Measurements from ENCODE around the gene MBD3L5.
"Not testable (repeated sequence)": the region's sequence is repeated elsewhere in the genome, so short reads cannot be mapped to it uniquely, and the experiment has no call there.

The MBD3L5 gene

DNA sequence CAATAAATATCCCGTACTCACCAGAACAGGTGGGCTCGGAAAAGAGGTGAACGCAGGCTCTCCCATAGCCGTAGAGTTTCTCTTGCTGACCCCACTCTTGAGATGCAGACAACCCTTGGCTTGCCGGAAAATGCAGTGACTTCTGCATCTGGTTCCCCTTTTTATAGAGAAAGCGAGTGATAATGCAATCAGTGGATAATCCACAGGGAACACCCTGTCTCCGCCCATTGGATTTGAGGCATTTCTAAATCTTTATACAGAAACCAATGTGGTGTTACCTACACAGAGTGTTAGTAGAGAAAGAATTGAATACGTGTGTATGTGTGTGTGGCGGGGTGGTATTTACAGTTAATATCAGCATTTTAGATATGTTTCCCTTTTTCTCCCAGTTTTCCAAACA is 9.7 kb downstream of the MBD3L5 start, which contains the start of gene MBD3L4:
MBD3L4 (minus strand) TSS at position 101 of the 400 bp plus-strand sequence; CDS start at position 66, 35 bp downstream.
- not testable (repeated sequence) for H3K4me2 ChIP-seq (ENCODE audit: low read depth, low read length, poor library complexity, severe bottlenecking); H3K4me3 ChIP-seq (ENCODE audit: low read length, poor library complexity, severe bottlenecking); H3K9ac ChIP-seq (ENCODE audit: low read depth, low read length, poor library complexity, severe bottlenecking); H3K9me3 ChIP-seq (ENCODE audit: insufficient read depth, low read depth, low read length); H3K79me2 ChIP-seq (ENCODE audit: insufficient read depth, low read length); H3K4me1 ChIP-seq (ENCODE audit: insufficient read depth, low read length, poor library complexity, severe bottlenecking); H3K36me3 ChIP-seq (ENCODE audit: insufficient read depth, low read length); H3K27me3 ChIP-seq (ENCODE audit: insufficient read depth, low read length, poor library complexity, severe bottlenecking); H4K20me1 ChIP-seq (ENCODE audit: insufficient read depth, low read length, poor library complexity, severe bottlenecking); H2AFZ ChIP-seq (ENCODE audit: low read length); H3K9me2 ChIP-seq (replicated peaks; ENCODE audit: low read depth, low read length); H3F3A ChIP-seq (ENCODE audit: low read depth)

DNA sequence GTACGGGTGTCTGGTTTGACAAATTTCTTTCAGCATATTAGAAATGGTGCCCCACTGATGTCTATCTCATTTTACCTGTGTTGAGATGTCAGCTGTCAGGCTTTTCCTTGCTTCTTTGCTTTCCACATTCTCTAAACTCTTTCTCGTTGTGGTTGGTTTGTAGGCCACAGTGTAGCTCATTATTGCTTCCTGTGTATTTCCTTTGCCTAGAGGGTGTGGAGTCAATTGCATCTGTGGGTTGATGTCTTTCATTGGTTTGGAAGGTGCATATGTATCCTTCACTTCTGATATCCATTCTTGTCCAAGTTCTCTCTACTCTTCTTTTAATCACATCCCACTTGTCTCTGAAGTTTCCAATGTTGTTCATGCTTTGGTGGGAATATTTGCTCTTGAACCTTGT is 11.2 kb downstream of the MBD3L5 start:
- not testable (repeated sequence) for H4K20me1 ChIP-seq (ENCODE audit: insufficient read depth, low read length, poor library complexity, severe bottlenecking); H3K36me3 ChIP-seq (ENCODE audit: insufficient read depth, low read length); H3K4me1 ChIP-seq (ENCODE audit: insufficient read depth, low read length, poor library complexity, severe bottlenecking); H3K9me3 ChIP-seq (ENCODE audit: insufficient read depth, low read depth, low read length); H3K4me3 ChIP-seq (ENCODE audit: low read length, poor library complexity, severe bottlenecking); H3F3A ChIP-seq (ENCODE audit: low read depth); H3K79me2 ChIP-seq (ENCODE audit: insufficient read depth, low read length); H3K9ac ChIP-seq (ENCODE audit: low read depth, low read length, poor library complexity, severe bottlenecking); H3K4me2 ChIP-seq (ENCODE audit: low read depth, low read length, poor library complexity, severe bottlenecking); H2AFZ ChIP-seq (ENCODE audit: low read length); H3K9me2 ChIP-seq (replicated peaks; ENCODE audit: low read depth, low read length); H3K27me3 ChIP-seq (ENCODE audit: insufficient read depth, low read length, poor library complexity, severe bottlenecking)

DNA sequence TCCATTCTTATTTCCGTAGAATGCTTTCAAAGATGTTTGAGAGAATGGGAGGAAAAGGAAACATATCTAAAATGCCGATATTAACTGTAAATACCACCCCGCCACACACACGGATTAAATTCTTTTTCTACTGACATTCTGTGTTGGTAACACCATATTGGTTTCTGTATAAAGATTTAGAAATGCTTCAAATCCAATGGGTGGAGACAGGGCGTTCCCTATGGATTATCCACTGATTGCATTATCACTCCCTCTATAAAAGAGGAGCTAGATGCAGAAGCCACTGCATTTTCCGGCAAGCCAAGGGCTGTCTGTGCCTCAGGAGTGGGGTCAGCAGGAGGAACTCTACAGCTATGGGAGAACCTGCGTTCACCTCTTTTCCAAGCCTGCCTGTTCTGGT is 18.6 kb downstream of the MBD3L5 start, which contains the start of gene MBD3L2:
MBD3L2 (plus strand) TSS at position 301 of the 400 bp plus-strand sequence; CDS start at position 354, 53 bp downstream.
- H3K27me3 ChIP-seq (ENCODE audit: insufficient read depth, low read length, poor library complexity, severe bottlenecking); H4K20me1 ChIP-seq (ENCODE audit: insufficient read depth, low read length, poor library complexity, severe bottlenecking); H3K4me3 ChIP-seq (ENCODE audit: low read length, poor library complexity, severe bottlenecking); H2AFZ ChIP-seq (ENCODE audit: low read length); H3K4me1 ChIP-seq (ENCODE audit: insufficient read depth, low read length, poor library complexity, severe bottlenecking); H3K36me3 ChIP-seq (ENCODE audit: insufficient read depth, low read length); H3K9ac ChIP-seq (ENCODE audit: low read depth, low read length, poor library complexity, severe bottlenecking); H3K4me2 ChIP-seq (ENCODE audit: low read depth, low read length, poor library complexity, severe bottlenecking); H3K9me2 ChIP-seq (replicated peaks; ENCODE audit: low read depth, low read length); H3F3A ChIP-seq (ENCODE audit: low read depth); H3K9me3 ChIP-seq (ENCODE audit: insufficient read depth, low read depth, low read length); H3K79me2 ChIP-seq (ENCODE audit: insufficient read depth, low read length): not testable (repeated sequence)

DNA sequence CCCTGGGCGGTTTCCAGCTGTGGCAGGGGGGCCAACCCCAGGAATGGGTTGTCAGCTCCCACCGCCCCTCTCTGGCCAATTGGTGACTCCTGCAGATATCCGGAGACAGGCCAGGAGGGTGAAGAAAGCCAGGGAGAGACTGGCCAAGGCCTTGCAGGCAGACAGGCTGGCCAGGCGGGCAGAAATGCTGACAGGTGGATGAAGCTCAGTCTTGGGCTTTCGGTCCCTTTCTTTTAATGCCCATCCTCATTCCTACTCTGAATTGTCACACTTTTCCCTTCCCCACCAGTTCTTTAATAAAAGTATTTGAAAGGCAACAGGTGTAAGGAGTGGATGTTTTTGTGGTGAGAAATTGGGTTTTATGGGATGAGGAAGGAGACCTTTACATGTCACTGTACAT is 21.0 kb downstream of the MBD3L5 start:
- H3F3A ChIP-seq (ENCODE audit: low read depth); H3K4me2 ChIP-seq (ENCODE audit: low read depth, low read length, poor library complexity, severe bottlenecking); H4K20me1 ChIP-seq (ENCODE audit: insufficient read depth, low read length, poor library complexity, severe bottlenecking); H3K9ac ChIP-seq (ENCODE audit: low read depth, low read length, poor library complexity, severe bottlenecking); H3K9me3 ChIP-seq (ENCODE audit: insufficient read depth, low read depth, low read length); H3K27me3 ChIP-seq (ENCODE audit: insufficient read depth, low read length, poor library complexity, severe bottlenecking); H3K4me3 ChIP-seq (ENCODE audit: low read length, poor library complexity, severe bottlenecking); H3K36me3 ChIP-seq (ENCODE audit: insufficient read depth, low read length); H3K4me1 ChIP-seq (ENCODE audit: insufficient read depth, low read length, poor library complexity, severe bottlenecking); H3K9me2 ChIP-seq (replicated peaks; ENCODE audit: low read depth, low read length); H2AFZ ChIP-seq (ENCODE audit: low read length); H3K79me2 ChIP-seq (ENCODE audit: insufficient read depth, low read length): not testable (repeated sequence)

DNA sequence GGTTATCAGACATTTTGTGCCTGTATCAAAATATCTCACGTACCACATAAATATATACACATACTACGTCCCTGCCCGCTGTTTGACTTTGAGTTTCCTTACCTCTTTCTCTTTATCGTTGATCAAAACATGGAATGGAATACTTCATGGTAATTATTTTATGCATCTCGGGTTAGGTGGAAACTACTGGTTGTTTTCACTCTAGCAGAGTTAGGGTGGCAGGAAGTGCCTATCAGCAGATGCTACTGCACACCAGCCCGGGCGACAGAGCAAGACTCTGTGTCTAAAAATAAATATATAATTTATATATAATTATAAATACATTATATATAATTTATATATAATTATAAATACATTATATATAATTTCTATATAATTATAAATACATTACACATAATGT is 22.5 kb downstream of the MBD3L5 start:
- H4K20me1 ChIP-seq (ENCODE audit: insufficient read depth, low read length, poor library complexity, severe bottlenecking); H3K36me3 ChIP-seq (ENCODE audit: insufficient read depth, low read length); H3K9me3 ChIP-seq (ENCODE audit: insufficient read depth, low read depth, low read length); H3F3A ChIP-seq (ENCODE audit: low read depth); H3K4me3 ChIP-seq (ENCODE audit: low read length, poor library complexity, severe bottlenecking); H3K9me2 ChIP-seq (replicated peaks; ENCODE audit: low read depth, low read length); H2AFZ ChIP-seq (ENCODE audit: low read length); H3K9ac ChIP-seq (ENCODE audit: low read depth, low read length, poor library complexity, severe bottlenecking); H3K79me2 ChIP-seq (ENCODE audit: insufficient read depth, low read length); H3K27me3 ChIP-seq (ENCODE audit: insufficient read depth, low read length, poor library complexity, severe bottlenecking); H3K4me2 ChIP-seq (ENCODE audit: low read depth, low read length, poor library complexity, severe bottlenecking); H3K4me1 ChIP-seq (ENCODE audit: insufficient read depth, low read length, poor library complexity, severe bottlenecking): not testable (repeated sequence)

DNA sequence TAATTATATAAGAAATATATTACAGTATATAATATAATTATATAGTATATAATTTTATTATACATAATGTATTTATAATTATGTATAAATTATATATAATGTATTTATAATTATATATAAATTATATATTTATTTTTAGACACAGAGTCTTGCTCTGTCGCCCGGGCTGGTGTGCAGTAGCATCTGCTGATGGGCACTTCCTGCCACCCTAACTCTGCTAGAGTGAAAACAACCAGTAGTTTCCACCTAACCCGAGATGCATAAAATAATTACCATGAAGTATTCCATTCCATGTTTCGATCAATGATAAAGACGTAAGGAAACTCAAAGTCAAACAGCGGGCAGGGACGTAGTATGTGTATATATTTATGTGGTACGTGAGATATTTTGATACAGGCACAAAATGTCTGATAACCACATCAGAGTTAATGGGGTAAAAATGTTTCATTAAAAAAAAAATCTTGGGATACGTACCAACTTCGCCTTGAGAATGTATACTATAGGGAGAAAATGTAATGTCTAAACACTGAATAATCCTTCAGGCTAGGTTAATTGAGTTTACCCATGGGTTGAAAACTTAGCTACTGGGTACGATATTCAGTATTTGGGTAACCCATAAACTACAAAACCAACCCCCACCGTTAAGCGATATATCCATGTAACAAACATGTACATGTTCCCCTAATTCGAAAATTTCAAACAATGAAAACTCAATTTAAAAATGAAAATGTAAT is 24.4 kb downstream of the MBD3L5 start:
- H4K20me1 ChIP-seq (ENCODE audit: insufficient read depth, low read length, poor library complexity, severe bottlenecking); H3K9ac ChIP-seq (ENCODE audit: low read depth, low read length, poor library complexity, severe bottlenecking); H3K27me3 ChIP-seq (ENCODE audit: insufficient read depth, low read length, poor library complexity, severe bottlenecking); H3K4me3 ChIP-seq (ENCODE audit: low read length, poor library complexity, severe bottlenecking); H3F3A ChIP-seq (ENCODE audit: low read depth); H2AFZ ChIP-seq (ENCODE audit: low read length); H3K79me2 ChIP-seq (ENCODE audit: insufficient read depth, low read length); H3K4me1 ChIP-seq (ENCODE audit: insufficient read depth, low read length, poor library complexity, severe bottlenecking); H3K9me3 ChIP-seq (ENCODE audit: insufficient read depth, low read depth, low read length); H3K4me2 ChIP-seq (ENCODE audit: low read depth, low read length, poor library complexity, severe bottlenecking); H3K36me3 ChIP-seq (ENCODE audit: insufficient read depth, low read length); H3K9me2 ChIP-seq (replicated peaks; ENCODE audit: low read depth, low read length): not testable (repeated sequence)

DNA sequence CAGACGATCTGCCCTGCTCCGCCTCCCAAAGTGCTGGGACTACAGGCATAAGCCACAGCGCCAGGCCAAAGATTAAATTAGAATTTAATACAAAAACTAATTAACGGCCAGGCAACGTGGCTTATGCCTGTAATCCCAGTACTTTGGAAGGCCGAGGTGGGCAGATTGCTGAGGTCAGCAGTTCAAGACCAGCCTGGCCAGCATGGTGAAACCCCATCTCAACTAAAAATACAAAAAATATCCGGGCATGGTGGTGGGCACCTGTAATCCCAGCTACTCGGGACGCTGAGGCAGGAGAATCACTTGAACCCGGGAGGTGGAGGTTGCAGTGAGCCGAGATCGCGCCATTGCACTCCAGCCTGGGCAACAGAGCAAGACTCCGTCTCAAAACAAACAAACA is 25.3 kb downstream of the MBD3L5 start:
- H3K4me1 ChIP-seq (ENCODE audit: insufficient read depth, low read length, poor library complexity, severe bottlenecking), result not testable (repeated sequence)

More for the DNA sequence above, 25.3 kb downstream of the MBD3L5 start:
- not testable (repeated sequence) for H3K4me2 ChIP-seq (ENCODE audit: low read depth, low read length, poor library complexity, severe bottlenecking); H4K20me1 ChIP-seq (ENCODE audit: insufficient read depth, low read length, poor library complexity, severe bottlenecking); H3K4me3 ChIP-seq (ENCODE audit: low read length, poor library complexity, severe bottlenecking); H3K9me2 ChIP-seq (replicated peaks; ENCODE audit: low read depth, low read length); H3K9ac ChIP-seq (ENCODE audit: low read depth, low read length, poor library complexity, severe bottlenecking); H3F3A ChIP-seq (ENCODE audit: low read depth); H3K79me2 ChIP-seq (ENCODE audit: insufficient read depth, low read length); H2AFZ ChIP-seq (ENCODE audit: low read length); H3K36me3 ChIP-seq (ENCODE audit: insufficient read depth, low read length); H3K9me3 ChIP-seq (ENCODE audit: insufficient read depth, low read depth, low read length); H3K27me3 ChIP-seq (ENCODE audit: insufficient read depth, low read length, poor library complexity, severe bottlenecking)
